Stimulated activated CD4-positive, alpha-beta T cell treated with anti-CD3 and anti-CD28 coated beads, Interleukin-1b, Interleukin-23, amount 100 ng/mL, for 48 hours (primary cell): Measurements from ENCODE around the gene LHX2.

Experiments used
- DNase-seq: peaks from one replicate; pipeline ENCODE4 v3.0.0-alpha.2; 2020

Gene LHX2

GRCh38 chr9:124068251-124068650, 56.7 kb downstream of the LHX2 start:
- no peak for DNase-seq

GRCh38 chr9:124074746-124075145, 63.2 kb downstream of the LHX2 start:
- DNase-seq: no peak

- no peak for DNase-seq
Observed at GRCh38 chr9:124075761-124076160, 64.2 kb downstream of the LHX2 start.

- no peak for DNase-seq
Observed at GRCh38 chr9:124077915-124078572, 66.5 kb downstream of the LHX2 start.

GRCh38 chr9:124078641-124079040, 67.1 kb downstream of the LHX2 start:
- no peak for DNase-seq

- DNase-seq: no peak
Observed at GRCh38 chr9:124079176-124079925, 67.8 kb downstream of the LHX2 start.

GRCh38 chr9:124082622-124083021, 71.1 kb downstream of the LHX2 start:
- no peak for DNase-seq
